HG03442 (cell line): ENCODE measurements around the gene CTRB1.

Source experiments
- ATAC-seq: cut with Tn5 transposase; IDR thresholded peaks from one replicate; pipeline ENCODE4 v1.9.1; 2021; ENCODE audit warnings: mild to moderate bottlenecking, moderate library complexity; ENCODE audit not compliant: unreplicated experiment

Gene CTRB1

GRCh38 chr16:75225092-75225491, 6.3 kb downstream of the CTRB1 start:
- no peak for ATAC-seq

- ATAC-seq: no peak
Measured at GRCh38 chr16:75225678-75226515, 7.1 kb downstream of the CTRB1 start.

- ATAC-seq: no peak
Measured at GRCh38 chr16:75226550-75227360, 8.0 kb downstream of the CTRB1 start.

GRCh38 chr16:75227361-75228142, 8.8 kb downstream of the CTRB1 start:
- no peak for ATAC-seq

- no peak for ATAC-seq
Measured at GRCh38 chr16:75228143-75228976, 9.6 kb downstream of the CTRB1 start.

GRCh38 chr16:75229172-75230031, 10.6 kb downstream of the CTRB1 start:
- ATAC-seq: no peak

- ATAC-seq: no peak
Measured at GRCh38 chr16:75230471-75231110, 11.8 kb downstream of the CTRB1 start.

GRCh38 chr16:75231570-75231969, 12.8 kb downstream of the CTRB1 start:
- ATAC-seq: no peak

- ATAC-seq: no peak
Measured at GRCh38 chr16:75233611-75233938, 14.8 kb downstream of the CTRB1 start.

GRCh38 chr16:75234856-75235696, 16.3 kb downstream of the CTRB1 start:
- no peak for ATAC-seq

- ATAC-seq: no peak
Measured at GRCh38 chr16:75235721-75236193, 17.0 kb downstream of the CTRB1 start.

GRCh38 chr16:75236232-75236631, 17.4 kb downstream of the CTRB1 start:
- ATAC-seq: no peak

GRCh38 chr16:75236736-75237397, 18.1 kb downstream of the CTRB1 start:
- ATAC-seq: no peak

GRCh38 chr16:75237398-75238131, 18.8 kb downstream of the CTRB1 start:
- no peak for ATAC-seq

- no peak for ATAC-seq
Measured at GRCh38 chr16:75238132-75238852, 19.5 kb downstream of the CTRB1 start.

GRCh38 chr16:75238853-75239541, 20.2 kb downstream of the CTRB1 start:
- no peak for ATAC-seq
